Progenitor cell of endocrine pancreas (in vitro differentiated cells): ENCODE measurements around the gene GPRIN1. TPM values are rescaled to one million over a fixed set of nuclear protein-coding genes. Genes with fewer than 3 reads are reported as not detected.
"Not testable (repeated sequence)": the region's sequence is repeated elsewhere in the genome, so short reads cannot be mapped to it uniquely, and the experiment has no call there.

ENCODE experiments used
- DNase-seq: peaks from one replicate; pipeline ENCODE4 v3.0.0; 2021; ENCODE audit warnings: low spot score; ENCODE audit not compliant: unreplicated experiment
- H3K27ac Mint-ChIP-seq: 2 replicates; pipeline ENCODE4 v1.8.0; 2021; ENCODE audit warnings: mild to moderate bottlenecking, moderate library complexity, mixed read lengths
- H3K27me3 Mint-ChIP-seq: 2 replicates; pipeline ENCODE4 v1.8.0; 2021; ENCODE audit warnings: mixed read lengths
- H3K36me3 Mint-ChIP-seq: 2 replicates; pipeline ENCODE4 v1.8.0; 2022; ENCODE audit warnings: mixed read lengths; ENCODE audit not compliant: insufficient read depth
- H3K4me1 Mint-ChIP-seq: 2 replicates; pipeline ENCODE4 v1.8.0; 2021; ENCODE audit warnings: low read depth, mixed read lengths
- H3K4me3 Mint-ChIP-seq: 2 replicates; pipeline ENCODE4 v1.8.0; 2021; ENCODE audit warnings: low read depth, mild to moderate bottlenecking, moderate library complexity, mixed read lengths
- H3K9me3 Mint-ChIP-seq: 2 replicates; pipeline ENCODE4 v1.8.0; 2021; ENCODE audit warnings: low read depth, mixed read lengths
- CTCF ChIP-seq: fragments of 200-600 bp; sonication (generic); IDR thresholded peaks from one replicate; pipeline ENCODE4 v1.5.0; 2021; ENCODE audit warnings: antibody characterized with exemption, mild to moderate bottlenecking; ENCODE audit not compliant: unreplicated experiment
- total RNA-seq: library from RNA; stranded (reverse); gene quantifications from 2 replicates; pipeline ENCODE4 v1.2.1, GENCODE V29; 2021

The GPRIN1 gene
- total RNA-seq, 1 donor from 2014 or later = 5.9 TPM

GRCh38 chr5:176559683-176560082 lies 50.3 kb downstream of the GPRIN1 start:
- H3K27me3 Mint-ChIP-seq = peaks cover 9% of the 10 kb centered on the region
- H3K36me3 Mint-ChIP-seq = no peaks in the 10 kb centered on the region
- no peak overlapping the region for H3K4me3 Mint-ChIP-seq
- H3K9me3 Mint-ChIP-seq = no peaks in the 10 kb centered on the region
- no peak for TF ChIP-seq CTCF
- H3K4me1 Mint-ChIP-seq = no peaks in the 10 kb centered on the region
- no peak for DNase-seq
- H3K27ac Mint-ChIP-seq = no peak overlapping the region

GRCh38 chr5:176557846-176558245 lies 52.1 kb downstream of the GPRIN1 start:
- DNase-seq = no peak
- no peak for TF ChIP-seq CTCF
- no peaks in the 10 kb centered on the region for H3K9me3 Mint-ChIP-seq
- H3K4me3 Mint-ChIP-seq = no peak overlapping the region
- no peaks in the 10 kb centered on the region for H3K36me3 Mint-ChIP-seq
- no peaks in the 10 kb centered on the region for H3K4me1 Mint-ChIP-seq
- peaks cover 18% of the 10 kb centered on the region for H3K27me3 Mint-ChIP-seq
- H3K27ac Mint-ChIP-seq = no peak overlapping the region

GRCh38 chr5:176553260-176554085 lies 56.5 kb downstream of the GPRIN1 start:
- Mint-ChIP-seq H3K27ac (no peak overlapping the region), H3K4me1 (peaks cover 4% of the 10 kb centered on the region), H3K4me3 (no peak overlapping the region), H3K27me3 (peaks cover 20% of the 10 kb centered on the region), H3K9me3 (no peaks in the 10 kb centered on the region), H3K36me3 (no peaks in the 10 kb centered on the region)
- no peak for TF ChIP-seq CTCF
- no peak for DNase-seq

GRCh38 chr5:176552332-176552869 lies 57.6 kb downstream of the GPRIN1 start:
- DNase-seq = no peak
- TF ChIP-seq CTCF = no peak
- no peaks in the 10 kb centered on the region for H3K36me3 Mint-ChIP-seq
- no peak overlapping the region for H3K27ac Mint-ChIP-seq
- H3K4me3 Mint-ChIP-seq = no peak overlapping the region
- peaks cover 24% of the 10 kb centered on the region for H3K27me3 Mint-ChIP-seq
- H3K4me1 Mint-ChIP-seq = peaks cover 4% of the 10 kb centered on the region
- H3K9me3 Mint-ChIP-seq = no peaks in the 10 kb centered on the region

GRCh38 chr5:176550937-176551336 lies 59.0 kb downstream of the GPRIN1 start:
- not testable (repeated sequence) for H3K9me3 Mint-ChIP-seq, H3K4me3 Mint-ChIP-seq, DNase-seq, H3K27ac Mint-ChIP-seq, H3K4me1 Mint-ChIP-seq, H3K36me3 Mint-ChIP-seq
- H3K27me3 Mint-ChIP-seq = peaks cover 25% of the 10 kb centered on the region
